ENCODE results near the gene ITLN1. TPM values are rescaled to one million over a fixed set of nuclear protein-coding genes. Genes with fewer than 3 reads are reported as not detected.
"Not testable (repeated sequence)": the region's sequence is repeated elsewhere in the genome, so short reads cannot be mapped to it uniquely, and the experiment has no call there.

ITLN1 gene
- total RNA-seq, 1 donor from 2014 or later, result not detected

- no peak for DNase-seq (ENCODE audit: low read depth)
- TF ChIP-seq CTCF (conservative IDR thresholded peaks at IDR 0.05; ENCODE audit: low read depth, low read length), result no peak
- no peak overlapping the region for H3K4me3 ChIP-seq (ENCODE audit: low read depth, low read length)
These were observed 4.8 kb downstream of the ITLN1 start for GRCh38 chr1:160880216-160880615.

DNA sequence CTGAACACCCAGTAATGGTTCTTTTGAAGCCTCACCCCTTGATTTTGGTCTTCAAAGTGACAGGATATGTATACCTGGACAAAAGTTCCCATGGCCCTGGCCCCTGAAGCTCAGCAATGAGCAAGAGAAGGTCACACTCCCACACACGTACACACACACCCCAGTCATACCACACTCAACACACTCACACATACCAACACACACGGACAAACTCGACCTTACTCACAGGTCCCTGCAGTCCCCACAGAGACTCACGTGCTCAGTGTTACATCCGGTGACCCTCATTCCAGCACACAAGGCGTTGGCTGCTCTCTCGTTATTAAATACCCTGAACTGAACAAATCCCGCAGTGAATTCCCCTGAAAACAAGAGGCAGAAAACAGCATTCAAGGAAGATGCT lies 5.9 kb downstream of the ITLN1 start:
- no peak overlapping the region for H3K4me3 ChIP-seq (ENCODE audit: low read depth, low read length)
- DNase-seq (ENCODE audit: low read depth), result no peak
- no peak for TF ChIP-seq CTCF (conservative IDR thresholded peaks at IDR 0.05; ENCODE audit: low read depth, low read length)

- TF ChIP-seq CTCF (conservative IDR thresholded peaks at IDR 0.05; ENCODE audit: low read depth, low read length), result no peak
- H3K4me3 ChIP-seq (ENCODE audit: low read depth, low read length), result no peak overlapping the region
- DNase-seq (ENCODE audit: low read depth), result no peak
These were observed 7.8 kb downstream of the ITLN1 start for GRCh38 chr1:160877221-160877620.

DNA sequence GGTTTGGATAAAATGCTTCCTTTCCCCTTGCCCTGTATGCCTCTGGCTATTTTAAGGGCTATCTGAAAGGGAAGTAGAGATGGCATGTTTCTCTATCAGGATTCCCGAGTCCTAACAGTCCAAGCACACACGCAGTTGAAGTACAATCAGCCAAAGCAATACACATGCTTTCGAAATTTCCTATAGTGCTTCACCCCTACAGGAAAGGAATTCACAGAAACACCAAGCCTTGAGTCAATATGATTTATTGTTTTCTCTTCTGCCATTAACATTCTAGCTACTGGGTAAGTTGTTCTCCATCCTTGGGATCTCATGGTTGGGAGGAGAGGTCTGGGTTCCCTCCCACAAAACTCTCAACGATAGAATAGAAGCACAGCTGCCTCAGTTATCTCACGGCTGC lies 8.7 kb downstream of the ITLN1 start:
- TF ChIP-seq CTCF (conservative IDR thresholded peaks at IDR 0.05; ENCODE audit: low read depth, low read length), result no peak
- H3K4me3 ChIP-seq (ENCODE audit: low read depth, low read length), result no peak overlapping the region
- DNase-seq (ENCODE audit: low read depth), result no peak

DNA sequence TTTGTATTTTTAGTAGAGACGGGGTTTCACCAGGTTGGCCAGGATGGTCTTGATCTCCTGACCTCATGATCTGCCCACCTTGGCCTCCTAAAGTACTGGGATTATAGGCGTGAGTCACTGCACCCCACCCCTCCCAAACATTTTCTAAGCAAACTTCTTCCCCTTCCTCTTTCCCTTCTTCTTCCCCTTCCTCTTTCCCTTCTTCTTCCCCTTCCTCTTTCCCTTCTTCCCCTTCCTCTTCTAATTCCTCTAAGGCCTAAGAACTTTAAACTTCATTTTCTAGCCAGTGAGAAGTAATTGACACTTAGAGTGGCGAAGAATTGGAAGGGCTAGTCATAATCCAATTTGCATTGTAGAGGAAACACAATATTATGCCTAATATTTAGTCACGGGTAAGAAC lies 9.4 kb downstream of the ITLN1 start:
- H3K4me3 ChIP-seq (ENCODE audit: low read depth, low read length); DNase-seq (ENCODE audit: low read depth): not testable (repeated sequence)

GRCh38 chr1:160874935-160875334 lies 10.0 kb downstream of the ITLN1 start:
- no peak overlapping the region for H3K4me3 ChIP-seq (ENCODE audit: low read depth, low read length)
- no peak for DNase-seq (ENCODE audit: low read depth)
- TF ChIP-seq CTCF (conservative IDR thresholded peaks at IDR 0.05; ENCODE audit: low read depth, low read length), result no peak

GRCh38 chr1:160868141-160868540 lies 16.8 kb downstream of the ITLN1 start:
- DNase-seq (ENCODE audit: low read depth), result no peak
- no peak for TF ChIP-seq CTCF (conservative IDR thresholded peaks at IDR 0.05; ENCODE audit: low read depth, low read length)
- no peak overlapping the region for H3K4me3 ChIP-seq (ENCODE audit: low read depth, low read length)

- H3K4me3 ChIP-seq (ENCODE audit: low read depth, low read length); DNase-seq (ENCODE audit: low read depth): not testable (repeated sequence)
These were observed 17.3 kb downstream of the ITLN1 start for GRCh38 chr1:160867651-160868050.

Measured in epithelial cell of proximal tubule (primary cell).